Spleen (tissue), 7 donors: ENCODE measurements around the gene RHBDL1.

Experiments
- CTCF ChIP-seq, 11 experiments: fragments of 200-600 bp in 7 of 11; fragments of 450-650 bp in 4 of 11; sonication (generic) in 4 of 11; IDR thresholded peaks in 8 of 11; conservative IDR thresholded peaks in 3 of 11; 1 replicate in 7 of 11; 2 replicates in 4 of 11; pipeline versions ENCODE4 v1.4.0 to v1.8.0; 2016 to 2021; ENCODE audit warnings: antibody characterized with exemption in 11 of 11, inconsistent platforms in 4 of 11, mild to moderate bottlenecking in 1 of 11
- POLR2A ChIP-seq, 3 donors: fragments of 450-650 bp; IDR thresholded peaks; one replicate each; pipeline ENCODE4 v1.5.1; 2017; ENCODE audit warnings: antibody characterized with exemption in 3 of 3, mild to moderate bottlenecking in 1 of 3
- POLR2AphosphoS5 ChIP-seq, 3 donors: sonication (generic); formaldehyde crosslinking; IDR thresholded peaks; one replicate each; pipeline ENCODE4 v1.5.1; 2017; ENCODE audit warnings: antibody characterized with exemption in 3 of 3
- donor health status: DM: no; HTN: no; CAD: no; lungs with moderate emphysema.
- donor health status: DM: no; HTN: no; CAD: no.
- donor health status: DM: no; HTN: no; CAD: no.

GRCh38 chr16:706189-707061 is 31.0 kb downstream of the RHBDL1 start:
- TF ChIP-seq CTCF (IDR thresholded peaks at IDR 0.05 in 8 of 11, conservative IDR thresholded peaks at IDR 0.05 in 3 of 11) (no peak), POLR2A (IDR thresholded peaks at IDR 0.05) (no peak), POLR2AphosphoS5 (IDR thresholded peaks at IDR 0.05) (no peak)
